GM21390 (cell line): ENCODE data around the gene VSTM1.

Experiments
- ATAC-seq: cut with Tn5 transposase; IDR thresholded peaks from one replicate; pipeline ENCODE4 v1.9.1; 2021; ENCODE audit not compliant: unreplicated experiment

Gene VSTM1

GRCh38 chr19:54013866-54014265 lies 49.8 kb downstream of the VSTM1 start:
- no peak for ATAC-seq

GRCh38 chr19:54011507-54012211 lies 52.0 kb downstream of the VSTM1 start:
- ATAC-seq, result no peak

- no peak for ATAC-seq
These were observed 53.2 kb downstream of the VSTM1 start for GRCh38 chr19:54010474-54010873.

GRCh38 chr19:54009440-54009839 lies 54.3 kb downstream of the VSTM1 start:
- no peak for ATAC-seq

GRCh38 chr19:54002495-54003315 lies 61.0 kb downstream of the VSTM1 start:
- ATAC-seq, result no peak

- no peak for ATAC-seq
These were observed 62.2 kb downstream of the VSTM1 start for GRCh38 chr19:54001496-54001895.

DNA sequence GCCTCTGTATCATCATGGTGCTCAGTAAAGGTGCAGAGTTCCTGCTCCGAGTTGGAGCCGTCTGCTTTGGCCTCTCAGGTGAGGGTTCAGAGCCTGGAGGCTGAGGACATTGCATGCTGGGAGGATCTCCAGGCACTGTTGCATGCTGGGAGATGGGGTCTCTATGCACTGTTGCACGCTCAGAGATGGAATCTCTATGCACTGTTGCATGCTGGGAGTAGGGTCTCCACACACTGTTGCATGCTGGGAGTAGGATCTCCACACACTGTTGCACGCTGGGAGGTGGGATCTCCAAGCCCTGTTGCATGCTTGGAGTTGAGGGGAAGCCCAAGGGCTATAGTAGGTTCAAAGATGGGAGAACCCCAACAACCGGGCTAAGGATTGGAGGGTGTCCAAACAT lies 64.0 kb downstream of the VSTM1 start:
- ATAC-seq, result no peak

DNA sequence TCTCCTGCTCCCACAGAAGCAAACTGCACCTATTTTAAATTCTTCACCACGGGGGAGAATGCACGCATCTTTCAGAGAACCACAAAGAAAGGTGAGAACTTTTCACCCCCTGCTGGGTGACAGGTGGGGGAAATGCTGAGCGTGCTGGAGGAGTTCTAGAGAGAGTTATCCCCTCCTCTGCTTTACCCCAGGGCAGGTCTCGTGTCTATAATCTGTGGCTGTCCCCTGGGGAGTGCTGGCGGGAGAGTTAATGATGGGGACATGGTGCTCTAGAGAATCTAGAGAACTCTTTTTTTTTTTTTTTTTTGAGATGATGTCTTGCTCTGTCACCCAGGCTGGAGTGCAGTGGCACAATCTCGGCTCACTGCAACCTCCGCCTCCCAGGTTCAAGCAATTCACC lies 65.5 kb downstream of the VSTM1 start:
- no peak for ATAC-seq

GRCh38 chr19:53994811-53995210 lies 68.9 kb downstream of the VSTM1 start:
- no peak for ATAC-seq

- no peak for ATAC-seq
These were observed 70.2 kb downstream of the VSTM1 start for GRCh38 chr19:53993448-53993847.

DNA sequence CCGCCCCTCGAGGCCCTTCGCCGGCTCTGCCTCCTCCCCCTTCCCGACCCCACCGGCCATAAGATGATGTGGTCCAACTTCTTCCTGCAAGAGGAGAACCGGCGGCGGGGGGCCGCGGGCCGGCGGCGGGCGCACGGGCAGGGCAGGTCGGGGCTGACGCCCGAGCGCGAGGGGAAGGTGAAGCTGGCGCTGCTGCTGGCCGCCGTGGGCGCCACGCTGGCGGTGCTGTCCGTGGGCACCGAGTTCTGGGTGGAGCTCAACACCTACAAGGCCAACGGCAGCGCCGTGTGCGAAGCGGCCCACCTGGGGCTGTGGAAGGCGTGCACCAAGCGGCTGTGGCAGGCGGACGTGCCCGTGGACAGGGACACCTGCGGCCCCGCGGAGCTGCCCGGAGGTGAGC lies 70.9 kb downstream of the VSTM1 start:
- ATAC-seq, result no peak

GRCh38 chr19:53992211-53992610 lies 71.5 kb downstream of the VSTM1 start:
- ATAC-seq, result no peak

DNA sequence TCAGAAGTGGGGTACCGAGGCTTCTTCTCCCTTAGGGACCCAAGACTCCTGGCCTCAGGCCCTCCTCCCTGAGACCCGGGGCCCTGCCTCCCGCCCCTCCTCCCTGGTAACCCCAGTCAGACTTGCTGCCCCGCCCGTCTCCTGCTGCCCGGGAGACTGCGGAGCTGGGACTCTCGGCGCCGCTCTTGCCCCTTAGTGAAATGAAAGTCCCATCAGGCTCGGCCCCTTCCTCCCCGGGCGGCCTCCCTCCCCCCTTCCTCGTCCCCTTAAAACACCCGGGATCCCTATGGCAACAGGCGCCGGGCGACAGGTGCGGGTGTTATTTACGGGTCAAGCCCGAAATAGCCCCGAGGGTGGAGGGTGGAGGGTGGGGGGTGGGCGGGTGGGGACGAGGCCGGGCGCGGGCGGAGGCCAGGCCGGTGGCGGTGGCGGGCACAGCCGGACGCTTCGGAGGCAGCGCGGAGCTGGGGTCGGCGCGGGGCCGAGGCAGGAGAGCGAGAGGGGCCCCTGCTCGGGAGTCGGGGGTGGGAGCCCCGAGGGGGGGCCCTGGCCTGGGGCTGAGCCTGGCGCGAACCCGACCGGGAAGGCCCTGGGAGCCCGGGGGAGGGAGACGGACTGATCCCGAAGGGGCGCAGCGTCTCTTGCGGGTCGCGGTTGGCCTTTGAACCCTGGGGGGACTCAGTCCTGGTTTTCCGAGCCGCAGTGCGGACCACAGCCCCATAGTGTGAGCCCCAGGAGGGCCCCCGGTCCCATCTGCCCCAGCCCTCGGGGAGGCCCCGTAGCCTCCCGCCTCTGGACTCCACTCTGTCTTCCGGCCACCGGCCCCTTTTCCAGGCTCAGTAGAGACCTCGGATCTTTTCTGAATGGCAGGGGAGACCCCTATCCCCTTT lies 72.2 kb downstream of the VSTM1 start, which contains the start of gene CACNG6:
Gene CACNG6 (plus strand): TSS at position 414 of the 890 bp plus-strand sequence. CDS start 1,241 bp downstream, outside the sequence.
- no peak for ATAC-seq
